Measurements from ENCODE around the gene TAP2. TPM values are rescaled to one million over a fixed set of nuclear protein-coding genes. Genes with fewer than 3 reads are reported as not detected.

TAP2 gene
- polyA plus RNA-seq, 12 donors: 3.7 to 13.7 (median 5.8) TPM; not detected in 1

- no peak for DNase-seq
Measured at GRCh38 chr6:32857156-32857891, 18.8 kb upstream of the TAP2 start.

GRCh38 chr6:32855467-32856174 lies 17.1 kb upstream of the TAP2 start:
- DNase-seq: no peak

GRCh38 chr6:32854376-32855178 lies 16.0 kb upstream of the TAP2 start:
- peak; percentile 52 for DNase-seq

- DNase-seq: peak; percentile 94
Measured at GRCh38 chr6:32853541-32854375, 15.2 kb upstream of the TAP2 start, which contains the start of the genes PSMB9 and TAP1. TSS of gene PSMB9 (plus strand) at chr6:32854192. CDS start at chr6:32854230, 38 bp downstream. TSS of gene TAP1 (minus strand) at chr6:32853704. CDS start at chr6:32853636, 68 bp downstream.

GRCh38 chr6:32852844-32853540 lies 14.5 kb upstream of the TAP2 start:
- no peak for DNase-seq

- no peak for DNase-seq
Measured at GRCh38 chr6:32852018-32852843, 13.7 kb upstream of the TAP2 start.

- no peak for DNase-seq
Measured at GRCh38 chr6:32851025-32851424, 12.5 kb upstream of the TAP2 start.

GRCh38 chr6:32849126-32849525 lies 10.6 kb upstream of the TAP2 start:
- DNase-seq: no peak

GRCh38 chr6:32847795-32848194 lies 9.3 kb upstream of the TAP2 start:
- no peak for DNase-seq

GRCh38 chr6:32847004-32847403 lies 8.5 kb upstream of the TAP2 start:
- no peak for DNase-seq

GRCh38 chr6:32845384-32845884 lies 6.9 kb upstream of the TAP2 start:
- no peak for DNase-seq

GRCh38 chr6:32844839-32845383 lies 6.4 kb upstream of the TAP2 start:
- DNase-seq: no peak

GRCh38 chr6:32843979-32844838 lies 5.7 kb upstream of the TAP2 start, which contains the start of gene PSMB8:
TSS of gene PSMB8 (minus strand) at chr6:32844047. CDS start at chr6:32843996, 51 bp downstream.
- peak; percentile 95 for DNase-seq

- no peak for DNase-seq
Measured at GRCh38 chr6:32843331-32843978, 4.9 kb upstream of the TAP2 start.

GRCh38 chr6:32842690-32843089 lies 4.2 kb upstream of the TAP2 start:
- DNase-seq: no peak

- DNase-seq: no peak
Measured at GRCh38 chr6:32842021-32842650, 3.6 kb upstream of the TAP2 start.

- DNase-seq: no peak
Measured at GRCh38 chr6:32840604-32841246, 2.2 kb upstream of the TAP2 start.
